SU-DHL-6 (cell line): Measurements from ENCODE around the gene MND1.
A peak's percentile ranks its signal among the peaks of the same experiment; 100 is the strongest.

Source experiments
- H2AFZ ChIP-seq: fragments of 200-600 bp; sonication (generic); 2 replicates; pipeline ENCODE4 v1.6.1; 2014; ENCODE audit warnings: low read depth, mild to moderate bottlenecking, moderate library complexity, mixed read lengths, antibody characterized with exemption, low read length; ENCODE audit not compliant: severe bottlenecking
- H3F3A ChIP-seq: fragments of 200-600 bp; shearing (Covaris generic); 2 replicates; pipeline ENCODE4 v1.6.0; 2016; ENCODE audit warnings: antibody characterized with exemption, mild to moderate bottlenecking; ENCODE audit not compliant: insufficient read depth
- H3K27ac ChIP-seq: fragments of 200-600 bp; sonication (generic); 2 replicates; pipeline ENCODE4 v1.5.1; 2016; ENCODE audit warnings: low read depth, mild to moderate bottlenecking, low read length, moderate library complexity, mixed read lengths
- H3K27me3 ChIP-seq: fragments of 200-600 bp; sonication (generic), shearing (Covaris generic); 2 replicates; pipeline ENCODE4 v1.6.0; 2014; ENCODE audit warnings: mild to moderate bottlenecking, low read length
- H3K36me3 ChIP-seq: fragments of 200-600 bp; sonication (generic); 2 replicates; pipeline ENCODE4 v1.6.1; 2014; ENCODE audit warnings: mild to moderate bottlenecking, low read length, mixed read lengths
- H3K4me2 ChIP-seq: fragments of 300-600, 200-600 bp; shearing (Covaris generic), sonication (generic); 2 replicates; pipeline ENCODE4 v1.6.0; 2014; ENCODE audit warnings: low read length, low read depth, mild to moderate bottlenecking; ENCODE audit not compliant: poor library complexity, severe bottlenecking
- H3K4me3 ChIP-seq: fragments of 200-600 bp; sonication (generic); 2 replicates; pipeline ENCODE4 v1.5.1; 2014; ENCODE audit warnings: antibody characterized with exemption, low read length, mild to moderate bottlenecking, mixed read lengths; ENCODE audit not compliant: insufficient read depth, poor library complexity, severe bottlenecking
- H3K79me2 ChIP-seq: fragments of 200-600 bp; sonication (generic); 2 replicates; pipeline ENCODE4 v1.6.1; 2014; ENCODE audit warnings: mild to moderate bottlenecking, low read length, moderate library complexity; ENCODE audit not compliant: insufficient read depth
- H3K9ac ChIP-seq: fragments of 200-600 bp; sonication (generic); 2 replicates; pipeline ENCODE4 v1.7.0; 2014; ENCODE audit warnings: mild to moderate bottlenecking, low read length
- H3K9me2 ChIP-seq: fragments of 200-600 bp; sonication (generic); replicated peaks from 2 replicates; pipeline ENCODE4 v1.6.1; 2014; ENCODE audit warnings: low read length; ENCODE audit not compliant: insufficient read depth
- H3K9me3 ChIP-seq: fragments of 200-600 bp; sonication (generic); 2 replicates; pipeline ENCODE4 v1.6.1; 2014; ENCODE audit warnings: low read length, mixed read lengths; ENCODE audit not compliant: insufficient read depth
- H4K20me1 ChIP-seq: fragments of 200-600 bp; sonication (generic); 2 replicates; pipeline ENCODE4 v1.6.1; 2014; ENCODE audit warnings: low read depth, mild to moderate bottlenecking, antibody characterized with exemption, low read length, moderate library complexity, mixed read lengths
- CTCF ChIP-seq: fragments of 200-600 bp; sonication (generic); IDR thresholded peaks from one replicate; pipeline ENCODE4 v1.5.1; 2017; ENCODE audit warnings: antibody characterized with exemption, mild to moderate bottlenecking, low read length, moderate library complexity; ENCODE audit not compliant: insufficient read depth, poor library complexity, severe bottlenecking
- EZH2phosphoT487 ChIP-seq: fragments of 200-600 bp; sonication (generic), shearing (Covaris generic); conservative IDR thresholded peaks from 2 replicates; pipeline ENCODE4 v1.6.1; 2018; ENCODE audit warnings: mild to moderate bottlenecking, antibody characterized with exemption, low read length, moderate library complexity, mixed read lengths

The MND1 gene

GRCh38 chr4:153348006-153348405 is 3.5 kb downstream of the MND1 start:
- TF ChIP-seq EZH2phosphoT487 (no peak), CTCF (no peak)
- peaks cover 36% of the 10 kb centered on the region for H3F3A ChIP-seq
- no peak overlapping the region for H2AFZ ChIP-seq
- peak overlapping the region; percentile 98 for H3K4me2 ChIP-seq
- peak overlapping the region; percentile 98 for H3K9ac ChIP-seq
- peaks cover 33% of the 10 kb centered on the region for H3K36me3 ChIP-seq
- peaks cover 84% of the 10 kb centered on the region for H3K79me2 ChIP-seq
- peak overlapping the region; percentile 76 for H3K4me3 ChIP-seq
- H3K9me2 ChIP-seq = no peaks in the 10 kb centered on the region
- H3K27me3 ChIP-seq = no peaks in the 10 kb centered on the region
- H3K9me3 ChIP-seq = no peaks in the 10 kb centered on the region
- H4K20me1 ChIP-seq = no peaks in the 10 kb centered on the region
- peak overlapping the region; percentile 98 for H3K27ac ChIP-seq

DNA sequence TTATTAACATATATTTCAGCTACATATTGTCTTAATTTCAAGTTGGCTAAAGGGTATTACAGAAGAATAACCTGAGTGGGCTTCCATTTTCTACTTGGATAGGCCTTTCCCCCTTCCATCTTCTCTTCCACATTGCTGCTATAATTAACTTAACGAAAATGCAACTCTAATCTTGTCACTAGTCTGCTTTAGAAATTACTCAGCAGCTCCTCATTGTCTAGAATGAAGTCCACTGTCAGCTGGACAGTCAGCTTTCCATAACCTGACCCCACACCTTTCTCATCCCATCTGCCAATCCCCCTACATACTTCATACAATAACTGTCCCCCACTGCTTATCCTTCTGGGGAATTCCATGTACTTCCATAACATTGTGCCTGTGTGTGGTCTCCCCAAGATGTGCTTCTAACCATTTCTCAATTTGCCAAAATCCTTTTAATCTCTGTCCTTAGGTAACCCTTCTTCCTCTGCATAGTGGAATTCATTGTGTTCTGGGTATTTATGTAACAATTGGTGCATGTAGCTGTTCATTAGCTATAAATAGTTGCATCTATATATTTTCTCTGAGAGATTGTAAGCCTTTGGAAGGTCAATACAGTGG is 4.8 kb downstream of the MND1 start:
- no peak overlapping the region for H2AFZ ChIP-seq
- H3K79me2 ChIP-seq = peaks cover 96% of the 10 kb centered on the region
- TF ChIP-seq CTCF = no peak
- no peak for TF ChIP-seq EZH2phosphoT487
- peak overlapping the region; percentile 98 for H3K27ac ChIP-seq
- H4K20me1 ChIP-seq = no peaks in the 10 kb centered on the region
- no peak overlapping the region for H3K9ac ChIP-seq
- no peak overlapping the region for H3K4me3 ChIP-seq
- H3K27me3 ChIP-seq = no peaks in the 10 kb centered on the region
- no peaks in the 10 kb centered on the region for H3K9me2 ChIP-seq
- H3K36me3 ChIP-seq = peaks cover 39% of the 10 kb centered on the region
- peaks cover 33% of the 10 kb centered on the region for H3F3A ChIP-seq
- peak overlapping the region; percentile 98 for H3K4me2 ChIP-seq
- H3K9me3 ChIP-seq = no peaks in the 10 kb centered on the region

DNA sequence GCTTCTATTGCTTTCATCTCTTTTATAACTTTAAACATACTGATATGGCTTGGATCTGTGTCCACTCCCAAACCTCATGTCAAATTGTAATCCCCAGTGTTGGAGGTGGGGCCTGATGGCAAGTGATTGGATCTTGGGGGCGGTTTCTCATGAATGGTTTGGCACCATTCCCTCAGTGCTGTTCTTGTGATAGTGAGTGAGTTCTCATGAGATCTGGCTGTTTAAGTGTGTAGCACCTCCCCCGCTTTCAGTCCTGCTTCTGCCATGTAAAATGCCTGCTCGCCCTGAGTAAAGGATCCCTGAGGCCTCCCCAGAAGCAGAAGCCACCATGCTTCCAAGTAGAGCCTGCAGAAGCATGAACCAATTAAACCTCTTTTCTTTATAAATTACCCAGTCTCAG is 17.7 kb downstream of the MND1 start:
- Histone ChIP-seq H3K36me3 (peaks cover 45% of the 10 kb centered on the region), H3K9me3 (no peaks in the 10 kb centered on the region), H2AFZ (no peak overlapping the region), H3K9ac (no peak overlapping the region), H3K27ac (no peak overlapping the region), H4K20me1 (no peaks in the 10 kb centered on the region), H3K4me3 (no peak overlapping the region), H3F3A (peaks cover 9% of the 10 kb centered on the region; the same call in 1 of the 2 replicates), H3K79me2 (0 out of 2 replicates have a peak, but pooled peaks cover 5% of the 10 kb centered on the region), H3K9me2 (no peaks in the 10 kb centered on the region), H3K27me3 (no peaks in the 10 kb centered on the region), H3K4me2 (no peak overlapping the region)
- no peak for TF ChIP-seq EZH2phosphoT487
- no peak for TF ChIP-seq CTCF
